ENCODE data around the gene DPP9.
A peak's percentile ranks its signal among the peaks of the same experiment; 100 is the strongest.

DPP9 gene

GRCh38 chr19:4669723-4670480, 53.7 kb downstream of the DPP9 start, which contains the start of gene MYDGF:
MYDGF (minus strand) TSS chr19:4670342; CDS start chr19:4670334, 8 bp downstream.
- H3K27me3 ChIP-seq (ENCODE audit: control insufficient read depth, insufficient read depth, low read length): no peaks in the 10 kb centered on the region
- peak within 1 kb of the TSS; percentile 80 for H3K4me3 ChIP-seq (ENCODE audit: low read length)
- peak within 1 kb of the TSS; percentile 70 for H3K27ac ChIP-seq (ENCODE audit: low read depth, low read length)
- no peaks in the 10 kb centered on the region for H3K36me3 ChIP-seq (ENCODE audit: control insufficient read depth, insufficient read depth, low read length)
- H3K9ac ChIP-seq (ENCODE audit: low read length): peak within 1 kb of the TSS; percentile 79
- H3K4me1 ChIP-seq (ENCODE audit: control insufficient read depth, insufficient read depth, low read length): peaks cover 5% of the 10 kb centered on the region

GRCh38 chr19:4664642-4665041, 59.0 kb downstream of the DPP9 start:
- Histone ChIP-seq H3K4me3 (ENCODE audit: low read length) (no peak overlapping the region), H3K4me1 (ENCODE audit: control insufficient read depth, insufficient read depth, low read length) (peaks cover 4% of the 10 kb centered on the region), H3K36me3 (ENCODE audit: control insufficient read depth, insufficient read depth, low read length) (peaks cover 13% of the 10 kb centered on the region), H3K27me3 (ENCODE audit: control insufficient read depth, insufficient read depth, low read length) (no peaks in the 10 kb centered on the region), H3K9ac (ENCODE audit: low read length) (no peak overlapping the region), H3K27ac (ENCODE audit: low read depth, low read length) (no peak overlapping the region)

GRCh38 chr19:4662812-4663211, 60.8 kb downstream of the DPP9 start:
- Histone ChIP-seq H3K4me3 (ENCODE audit: low read length) (no peak overlapping the region), H3K27ac (ENCODE audit: low read depth, low read length) (no peak overlapping the region), H3K36me3 (ENCODE audit: control insufficient read depth, insufficient read depth, low read length) (peaks cover 21% of the 10 kb centered on the region), H3K9ac (ENCODE audit: low read length) (no peak overlapping the region), H3K27me3 (ENCODE audit: control insufficient read depth, insufficient read depth, low read length) (no peaks in the 10 kb centered on the region), H3K4me1 (ENCODE audit: control insufficient read depth, insufficient read depth, low read length) (no peaks in the 10 kb centered on the region)

GRCh38 chr19:4662020-4662695, 61.5 kb downstream of the DPP9 start:
- H3K27ac ChIP-seq (ENCODE audit: low read depth, low read length): no peak overlapping the region
- H3K27me3 ChIP-seq (ENCODE audit: control insufficient read depth, insufficient read depth, low read length): no peaks in the 10 kb centered on the region
- peaks cover 23% of the 10 kb centered on the region for H3K36me3 ChIP-seq (ENCODE audit: control insufficient read depth, insufficient read depth, low read length)
- no peak overlapping the region for H3K4me3 ChIP-seq (ENCODE audit: low read length)
- no peak overlapping the region for H3K9ac ChIP-seq (ENCODE audit: low read length)
- H3K4me1 ChIP-seq (ENCODE audit: control insufficient read depth, insufficient read depth, low read length): no peaks in the 10 kb centered on the region

- no peak overlapping the region for H3K9ac ChIP-seq (ENCODE audit: low read length)
- H3K4me1 ChIP-seq (ENCODE audit: control insufficient read depth, insufficient read depth, low read length): no peaks in the 10 kb centered on the region
- peaks cover 29% of the 10 kb centered on the region for H3K36me3 ChIP-seq (ENCODE audit: control insufficient read depth, insufficient read depth, low read length)
- H3K27ac ChIP-seq (ENCODE audit: low read depth, low read length): no peak overlapping the region
- no peaks in the 10 kb centered on the region for H3K27me3 ChIP-seq (ENCODE audit: control insufficient read depth, insufficient read depth, low read length)
- no peak overlapping the region for H3K4me3 ChIP-seq (ENCODE audit: low read length)
Measured at GRCh38 chr19:4660993-4661392, 62.6 kb downstream of the DPP9 start.

GRCh38 chr19:4660181-4660791, 63.4 kb downstream of the DPP9 start:
- Histone ChIP-seq H3K9ac (ENCODE audit: low read length) (no peak overlapping the region), H3K4me3 (ENCODE audit: low read length) (no peak overlapping the region), H3K36me3 (ENCODE audit: control insufficient read depth, insufficient read depth, low read length) (peaks cover 29% of the 10 kb centered on the region), H3K4me1 (ENCODE audit: control insufficient read depth, insufficient read depth, low read length) (no peaks in the 10 kb centered on the region), H3K27me3 (ENCODE audit: control insufficient read depth, insufficient read depth, low read length) (no peaks in the 10 kb centered on the region), H3K27ac (ENCODE audit: low read depth, low read length) (no peak overlapping the region)

GRCh38 chr19:4657835-4658234, 65.8 kb downstream of the DPP9 start:
- no peaks in the 10 kb centered on the region for H3K4me1 ChIP-seq (ENCODE audit: control insufficient read depth, insufficient read depth, low read length)
- peaks cover 32% of the 10 kb centered on the region for H3K36me3 ChIP-seq (ENCODE audit: control insufficient read depth, insufficient read depth, low read length)
- no peaks in the 10 kb centered on the region for H3K27me3 ChIP-seq (ENCODE audit: control insufficient read depth, insufficient read depth, low read length)
- H3K27ac ChIP-seq (ENCODE audit: low read depth, low read length): no peak overlapping the region
- H3K9ac ChIP-seq (ENCODE audit: low read length): no peak overlapping the region
- H3K4me3 ChIP-seq (ENCODE audit: low read length): no peak overlapping the region

- H3K9ac ChIP-seq (ENCODE audit: low read length): no peak overlapping the region
- H3K27me3 ChIP-seq (ENCODE audit: control insufficient read depth, insufficient read depth, low read length): no peaks in the 10 kb centered on the region
- H3K27ac ChIP-seq (ENCODE audit: low read depth, low read length): no peak overlapping the region
- H3K36me3 ChIP-seq (ENCODE audit: control insufficient read depth, insufficient read depth, low read length): peaks cover 28% of the 10 kb centered on the region
- H3K4me1 ChIP-seq (ENCODE audit: control insufficient read depth, insufficient read depth, low read length): no peaks in the 10 kb centered on the region
- H3K4me3 ChIP-seq (ENCODE audit: low read length): no peak overlapping the region
Measured at GRCh38 chr19:4657262-4657661, 66.4 kb downstream of the DPP9 start.

GRCh38 chr19:4656102-4656501, 67.5 kb downstream of the DPP9 start:
- H3K36me3 ChIP-seq (ENCODE audit: control insufficient read depth, insufficient read depth, low read length): peaks cover 28% of the 10 kb centered on the region
- no peak overlapping the region for H3K9ac ChIP-seq (ENCODE audit: low read length)
- no peak overlapping the region for H3K27ac ChIP-seq (ENCODE audit: low read depth, low read length)
- no peak overlapping the region for H3K4me3 ChIP-seq (ENCODE audit: low read length)
- no peaks in the 10 kb centered on the region for H3K27me3 ChIP-seq (ENCODE audit: control insufficient read depth, insufficient read depth, low read length)
- no peaks in the 10 kb centered on the region for H3K4me1 ChIP-seq (ENCODE audit: control insufficient read depth, insufficient read depth, low read length)

- no peak overlapping the region for H3K27ac ChIP-seq (ENCODE audit: low read depth, low read length)
- no peak overlapping the region for H3K9ac ChIP-seq (ENCODE audit: low read length)
- H3K4me3 ChIP-seq (ENCODE audit: low read length): no peak overlapping the region
- no peaks in the 10 kb centered on the region for H3K27me3 ChIP-seq (ENCODE audit: control insufficient read depth, insufficient read depth, low read length)
- peaks cover 3% of the 10 kb centered on the region for H3K4me1 ChIP-seq (ENCODE audit: control insufficient read depth, insufficient read depth, low read length)
- H3K36me3 ChIP-seq (ENCODE audit: control insufficient read depth, insufficient read depth, low read length): peaks cover 28% of the 10 kb centered on the region
Measured at GRCh38 chr19:4654437-4655361, 68.9 kb downstream of the DPP9 start.

GRCh38 chr19:4653793-4654436, 69.7 kb downstream of the DPP9 start:
- H3K36me3 ChIP-seq (ENCODE audit: control insufficient read depth, insufficient read depth, low read length): peaks cover 25% of the 10 kb centered on the region

More at GRCh38 chr19:4653793-4654436, 69.7 kb downstream of the DPP9 start:
- H3K9ac ChIP-seq (ENCODE audit: low read length): no peak overlapping the region
- peaks cover 5% of the 10 kb centered on the region for H3K4me1 ChIP-seq (ENCODE audit: control insufficient read depth, insufficient read depth, low read length)
- H3K27me3 ChIP-seq (ENCODE audit: control insufficient read depth, insufficient read depth, low read length): no peaks in the 10 kb centered on the region
- no peak overlapping the region for H3K4me3 ChIP-seq (ENCODE audit: low read length)
- H3K27ac ChIP-seq (ENCODE audit: low read depth, low read length): no peak overlapping the region
